ENCODE measurements around the gene TDRD7. TPM values are rescaled to one million over a fixed set of nuclear protein-coding genes. Genes with fewer than 3 reads are reported as not detected.

TDRD7 gene
- total RNA-seq, 1 experiment from 2014 or later = 2.8 TPM

- no peak for TF ChIP-seq PRDM15 (CRISPR knock-in tag; IDR thresholded peaks at IDR 0.05)
- TF ChIP-seq USF2 (CRISPR knock-in tag; IDR thresholded peaks at IDR 0.05) = no peak
- TF ChIP-seq CDX4 (CRISPR knock-in tag; IDR thresholded peaks at IDR 0.05; ENCODE audit: borderline replicate concordance) = no peak
- no peak for TF ChIP-seq AR (CRISPR knock-in tag; IDR thresholded peaks at IDR 0.05)
- TF ChIP-seq ZNF396 (CRISPR knock-in tag; IDR thresholded peaks at IDR 0.05; ENCODE audit: borderline replicate concordance) = no peak
- TF ChIP-seq ZNF219 (CRISPR knock-in tag; IDR thresholded peaks at IDR 0.05; ENCODE audit: borderline replicate concordance) = no peak
- TF ChIP-seq NFYB (CRISPR knock-in tag; conservative IDR thresholded peaks at IDR 0.05; ENCODE audit: low read depth) = no peak
These were observed 62.6 kb downstream of the TDRD7 start (continued) for GRCh38 chr9:97474372-97474925.

- no peak overlapping the region for H3K27ac Mint-ChIP-seq
- no peaks in the 10 kb centered on the region for H3K27me3 Mint-ChIP-seq (ENCODE audit: low read depth)
- ATAC-seq = no peak
- no peaks in the 10 kb centered on the region for H3K9me3 Mint-ChIP-seq
- ChIA-PET POLR2A (no interaction called here), CTCF (interaction anchor here (1.8 to 2.5 kb wide), 3 partner anchors 26 to 141 kb away, joined by 7 to 20 read pairs (median 8); partner anchors contain the start of gene TMOD1)
- no peak for DNase-seq (ENCODE audit: low spot score)
- no peaks in the 10 kb centered on the region for H3K36me3 Mint-ChIP-seq
- H3K4me1 Mint-ChIP-seq = peaks cover 4% of the 10 kb centered on the region; the same call in 1 of the 2 replicates
- no peak overlapping the region for H3K4me3 Mint-ChIP-seq
- TF ChIP-seq ZMAT4 (CRISPR knock-in tag; IDR thresholded peaks at IDR 0.05) (no peak), PRRX2 (CRISPR knock-in tag; IDR thresholded peaks at IDR 0.05) (no peak), ATF2 (CRISPR knock-in tag; IDR thresholded peaks at IDR 0.05; ENCODE audit: borderline replicate concordance, low read depth) (no peak), MYBL2 (CRISPR knock-in tag; IDR thresholded peaks at IDR 0.05) (no peak), CREB1 (CRISPR knock-in tag; IDR thresholded peaks at IDR 0.05) (no peak), RELA (CRISPR knock-in tag; IDR thresholded peaks at IDR 0.05; ENCODE audit: borderline replicate concordance) (no peak), HMGA2 (CRISPR knock-in tag; IDR thresholded peaks at IDR 0.05) (no peak), MAX (CRISPR knock-in tag; IDR thresholded peaks at IDR 0.05) (no peak), USF2 (CRISPR knock-in tag; IDR thresholded peaks at IDR 0.05) (no peak), CREM (CRISPR knock-in tag; IDR thresholded peaks at IDR 0.05) (no peak), ATF1 (CRISPR knock-in tag; IDR thresholded peaks at IDR 0.05) (no peak), NR1H2 (CRISPR knock-in tag; IDR thresholded peaks at IDR 0.05) (no peak), PRDM15 (CRISPR knock-in tag; IDR thresholded peaks at IDR 0.05) (no peak)
These were observed 63.2 kb downstream of the TDRD7 start for GRCh38 chr9:97475059-97475458.

Measured in WTC11 (cell line).